ENCODE results near the gene ALDH9A1. TPM values are rescaled to one million over a fixed set of nuclear protein-coding genes. Genes with fewer than 3 reads are reported as not detected.
"Not testable (repeated sequence)": the region's sequence is repeated elsewhere in the genome, so short reads cannot be mapped to it uniquely, and the experiment has no call there.

The ALDH9A1 gene
- total RNA-seq, 1 donor from 2014 or later: 68.2 TPM

GRCh38 chr1:165707984-165708706, 9.8 kb upstream of the ALDH9A1 start:
- H3K4me3 Mint-ChIP-seq (ENCODE audit: unreplicated experiment): no peak overlapping the region
- peaks cover 3% of the 10 kb centered on the region for H3K27me3 ChIP-seq (ENCODE audit: insufficient read depth, low read length)
- no peaks in the 10 kb centered on the region for H3K36me3 ChIP-seq (ENCODE audit: insufficient read depth, low read length)
- H3K27ac Mint-ChIP-seq (ENCODE audit: unreplicated experiment): no peak overlapping the region
- no peak for DNase-seq (ENCODE audit: low read depth)
- H3K4me2 ChIP-seq (ENCODE audit: low read length): no peak overlapping the region
- H3K9me3 Mint-ChIP-seq (ENCODE audit: unreplicated experiment): no peaks in the 10 kb centered on the region
- no peaks in the 10 kb centered on the region for H3K79me2 ChIP-seq (ENCODE audit: insufficient read depth, low read length)
- no peak overlapping the region for H3K4me3 ChIP-seq (ENCODE audit: insufficient read depth, low read depth, low read length)
- no peaks in the 10 kb centered on the region for H3K36me3 Mint-ChIP-seq (ENCODE audit: low read depth, unreplicated experiment)
- H3K9ac ChIP-seq (ENCODE audit: low read length): no peak overlapping the region
- TF ChIP-seq CTCF (IDR thresholded peaks at IDR 0.05; ENCODE audit: insufficient read depth, low read depth, low read length) (no peak), EZH2 (IDR thresholded peaks at IDR 0.05; ENCODE audit: insufficient read depth, low read length) (no peak)
- H3K27ac ChIP-seq (ENCODE audit: low read depth, low read length): no peak overlapping the region
- no peaks in the 10 kb centered on the region for H3K4me1 Mint-ChIP-seq (ENCODE audit: low read depth, unreplicated experiment)
- no peaks in the 10 kb centered on the region for H3K9me3 ChIP-seq (ENCODE audit: insufficient read depth, low read depth, low read length)
- H3K27me3 Mint-ChIP-seq (ENCODE audit: low read depth, unreplicated experiment): peaks cover 25% of the 10 kb centered on the region
- no peak for FAIRE-seq
- no peaks in the 10 kb centered on the region for H4K20me1 ChIP-seq (ENCODE audit: insufficient read depth, low read length)
- H2AFZ ChIP-seq (ENCODE audit: low read depth, low read length): no peak overlapping the region
- no peaks in the 10 kb centered on the region for H3K4me1 ChIP-seq (ENCODE audit: insufficient read depth, low read length)

- H3K36me3 Mint-ChIP-seq (ENCODE audit: low read depth, unreplicated experiment): no peaks in the 10 kb centered on the region
- FAIRE-seq (no peak), DNase-seq (ENCODE audit: low read depth) (no peak)
- Histone ChIP-seq H3K9me3 (ENCODE audit: insufficient read depth, low read depth, low read length) (no peaks in the 10 kb centered on the region), H4K20me1 (ENCODE audit: insufficient read depth, low read length) (no peaks in the 10 kb centered on the region), H2AFZ (ENCODE audit: low read depth, low read length) (no peak overlapping the region), H3K4me3 (ENCODE audit: insufficient read depth, low read depth, low read length) (no peak overlapping the region), H3K4me1 (ENCODE audit: insufficient read depth, low read length) (no peaks in the 10 kb centered on the region), H3K4me2 (ENCODE audit: low read length) (no peak overlapping the region), H3K36me3 (ENCODE audit: insufficient read depth, low read length) (no peaks in the 10 kb centered on the region), H3K9ac (ENCODE audit: low read length) (no peak overlapping the region), H3K27ac (ENCODE audit: low read depth, low read length) (no peak overlapping the region), H3K79me2 (ENCODE audit: insufficient read depth, low read length) (no peaks in the 10 kb centered on the region), H3K27me3 (ENCODE audit: insufficient read depth, low read length) (peaks cover 6% of the 10 kb centered on the region)
- no peaks in the 10 kb centered on the region for H3K9me3 Mint-ChIP-seq (ENCODE audit: unreplicated experiment)
- TF ChIP-seq CTCF (IDR thresholded peaks at IDR 0.05; ENCODE audit: insufficient read depth, low read depth, low read length): no peak
- no peak for TF ChIP-seq EZH2 (IDR thresholded peaks at IDR 0.05; ENCODE audit: insufficient read depth, low read length)
- H3K4me3 Mint-ChIP-seq (ENCODE audit: unreplicated experiment): no peak overlapping the region
- H3K27me3 Mint-ChIP-seq (ENCODE audit: low read depth, unreplicated experiment): peaks cover 15% of the 10 kb centered on the region
- peaks cover 2% of the 10 kb centered on the region for H3K4me1 Mint-ChIP-seq (ENCODE audit: low read depth, unreplicated experiment)
- no peak overlapping the region for H3K27ac Mint-ChIP-seq (ENCODE audit: unreplicated experiment)
Measured at GRCh38 chr1:165703648-165704047, 5.3 kb upstream of the ALDH9A1 start.

DNA sequence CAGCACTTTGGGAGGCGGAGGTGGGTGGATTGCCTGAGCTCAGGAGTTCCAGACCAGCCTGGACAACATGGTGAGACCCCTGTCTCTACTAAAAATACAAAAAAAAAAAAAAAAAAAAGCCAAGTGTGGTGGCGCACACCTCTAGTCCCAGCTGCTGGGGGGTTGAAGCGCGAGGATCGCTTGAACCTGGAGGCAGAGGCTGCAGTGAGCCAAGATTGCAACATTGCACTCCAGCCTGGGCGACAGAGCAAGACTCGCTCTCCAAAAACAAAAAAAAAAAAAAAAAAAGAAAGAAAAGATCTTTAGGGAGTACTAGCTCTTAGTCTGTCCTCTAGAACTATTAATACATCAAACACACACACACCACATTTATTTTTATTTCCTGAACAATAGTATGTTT, 3.6 kb upstream of the ALDH9A1 start:
- not testable (repeated sequence) for H3K27me3 Mint-ChIP-seq (ENCODE audit: low read depth, unreplicated experiment); H4K20me1 ChIP-seq (ENCODE audit: insufficient read depth, low read length); H3K4me2 ChIP-seq (ENCODE audit: low read length); DNase-seq (ENCODE audit: low read depth); H3K4me3 ChIP-seq (ENCODE audit: insufficient read depth, low read depth, low read length); H3K4me1 ChIP-seq (ENCODE audit: insufficient read depth, low read length); H3K4me1 Mint-ChIP-seq (ENCODE audit: low read depth, unreplicated experiment); H2AFZ ChIP-seq (ENCODE audit: low read depth, low read length); H3K36me3 Mint-ChIP-seq (ENCODE audit: low read depth, unreplicated experiment); H3K4me3 Mint-ChIP-seq (ENCODE audit: unreplicated experiment); H3K27ac ChIP-seq (ENCODE audit: low read depth, low read length); FAIRE-seq; H3K9me3 Mint-ChIP-seq (ENCODE audit: unreplicated experiment); H3K9me3 ChIP-seq (ENCODE audit: insufficient read depth, low read depth, low read length); H3K9ac ChIP-seq (ENCODE audit: low read length); H3K36me3 ChIP-seq (ENCODE audit: insufficient read depth, low read length); H3K27me3 ChIP-seq (ENCODE audit: insufficient read depth, low read length); H3K27ac Mint-ChIP-seq (ENCODE audit: unreplicated experiment)
- H3K79me2 ChIP-seq (ENCODE audit: insufficient read depth, low read length): peaks cover 14% of the 10 kb centered on the region

Measured in astrocyte (in vitro differentiated cells and primary cell).